GM19351 (cell line): ENCODE results near the gene SLC38A9.

Source experiments
- ATAC-seq: cut with Tn5 transposase; IDR thresholded peaks from one replicate; pipeline ENCODE4 v1.9.1; 2021; ENCODE audit warnings: mild to moderate bottlenecking, moderate library complexity; ENCODE audit not compliant: unreplicated experiment

Gene SLC38A9

DNA sequence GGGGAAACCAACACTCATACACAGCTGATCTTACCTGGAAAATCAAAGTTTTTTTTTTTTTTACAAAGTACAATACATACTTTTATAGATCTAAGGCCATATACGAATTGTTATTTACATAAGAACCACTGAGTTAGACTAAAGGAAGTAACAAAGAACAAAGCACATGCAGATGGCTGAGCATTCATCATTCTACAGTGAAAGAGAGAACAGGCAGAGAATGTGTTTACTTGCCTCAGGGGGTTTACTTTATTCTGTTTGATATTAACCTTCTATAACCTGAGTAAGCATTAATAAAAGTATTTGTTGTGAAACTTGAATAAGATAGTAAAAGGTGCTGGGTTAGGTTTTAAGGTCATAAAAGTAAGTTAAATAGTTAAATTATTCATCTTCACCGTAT, 54.7 kb downstream of the SLC38A9 start:
- no peak for ATAC-seq

DNA sequence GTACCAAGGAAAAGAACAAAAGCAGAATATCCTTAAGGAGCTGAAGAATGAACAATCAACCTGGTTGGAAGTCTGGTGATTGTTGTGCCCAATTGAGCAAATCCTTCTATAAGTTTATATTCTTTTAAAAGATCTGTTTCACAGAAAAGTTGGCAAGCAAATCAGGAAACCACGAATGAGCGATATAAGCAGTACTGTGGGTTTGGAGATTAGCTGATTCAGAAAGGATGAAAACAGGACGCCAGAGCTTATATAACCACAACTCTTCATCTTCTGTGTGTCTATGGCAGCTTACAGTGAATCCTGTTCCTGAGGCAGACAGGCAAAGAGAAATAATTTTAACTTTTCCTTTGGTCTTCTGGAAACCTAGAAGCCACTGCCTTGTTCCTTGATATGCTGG, 61.7 kb downstream of the SLC38A9 start:
- no peak for ATAC-seq

DNA sequence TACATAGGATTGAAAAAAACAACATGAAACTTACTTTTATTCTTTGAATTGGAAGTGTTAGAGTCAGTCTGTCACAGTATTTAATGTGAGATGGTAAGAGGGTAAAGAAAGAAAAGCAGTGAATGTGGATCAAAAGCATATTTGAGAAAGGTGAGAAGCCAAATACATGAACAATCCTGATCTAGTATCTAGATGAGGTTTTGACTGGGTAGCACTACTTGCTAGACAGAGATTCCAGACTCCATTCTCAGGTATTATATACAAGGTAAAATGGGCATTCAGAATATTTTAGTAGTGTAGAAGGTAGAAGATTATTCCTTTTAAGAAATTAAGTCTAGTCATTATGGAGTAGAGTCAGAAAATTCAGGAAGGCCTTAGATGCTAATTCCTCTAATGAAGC, 62.2 kb downstream of the SLC38A9 start:
- ATAC-seq: no peak

DNA sequence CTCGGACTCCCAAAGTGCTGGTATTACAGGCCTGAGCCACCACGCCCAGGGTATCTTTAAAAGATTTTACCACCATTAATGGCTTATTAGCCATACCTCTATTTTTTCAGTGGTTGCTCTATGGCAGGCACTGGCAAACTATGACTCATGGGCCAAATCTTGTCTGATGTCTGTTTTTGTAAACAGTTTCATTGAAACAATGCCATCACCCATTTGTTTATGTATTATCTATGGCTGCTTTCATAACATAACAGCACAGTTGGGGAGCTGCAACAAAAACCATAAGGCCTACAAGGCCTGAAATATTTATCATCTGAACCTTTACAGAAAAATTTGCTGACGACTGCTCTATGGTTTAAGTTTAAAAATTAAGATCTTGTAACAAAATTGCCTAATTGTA, 66.8 kb downstream of the SLC38A9 start:
- ATAC-seq: no peak

DNA sequence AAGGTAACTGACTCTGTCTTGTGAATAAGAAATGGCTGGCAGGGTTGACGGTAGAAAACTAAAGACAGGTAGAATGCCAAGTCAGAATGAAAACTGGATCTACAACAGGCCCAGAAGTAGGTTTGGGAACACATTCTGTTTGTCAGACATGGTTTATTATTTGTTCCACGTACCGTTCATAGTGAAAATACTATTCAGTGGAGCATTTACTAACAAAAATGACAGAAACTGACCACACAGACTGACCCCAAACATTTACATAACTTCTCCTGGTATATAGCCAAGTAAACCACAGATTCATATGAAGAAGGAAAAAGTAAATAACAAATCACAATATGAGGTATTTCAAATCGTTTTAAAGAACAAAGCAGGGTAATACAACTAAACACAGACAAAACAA, 73.7 kb downstream of the SLC38A9 start:
- ATAC-seq: no peak

DNA sequence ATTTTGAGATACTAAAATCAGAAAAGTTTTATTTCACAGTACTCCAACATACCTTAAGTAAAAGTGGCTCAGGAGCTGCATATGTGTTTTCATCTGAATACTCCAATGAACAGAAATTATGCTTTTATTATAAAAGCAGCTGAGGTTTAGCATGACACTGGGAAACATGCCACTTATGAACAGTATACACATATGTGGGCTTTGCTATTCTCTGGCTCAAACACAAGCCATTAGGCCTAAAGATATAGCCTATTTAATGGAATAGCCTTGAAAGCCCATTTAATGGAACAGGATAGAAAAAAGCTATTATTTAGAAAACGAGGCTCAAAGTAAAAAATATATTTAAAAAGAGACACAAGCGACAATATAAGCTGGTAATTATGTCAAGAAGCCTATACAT, 74.1 kb downstream of the SLC38A9 start:
- no peak for ATAC-seq

DNA sequence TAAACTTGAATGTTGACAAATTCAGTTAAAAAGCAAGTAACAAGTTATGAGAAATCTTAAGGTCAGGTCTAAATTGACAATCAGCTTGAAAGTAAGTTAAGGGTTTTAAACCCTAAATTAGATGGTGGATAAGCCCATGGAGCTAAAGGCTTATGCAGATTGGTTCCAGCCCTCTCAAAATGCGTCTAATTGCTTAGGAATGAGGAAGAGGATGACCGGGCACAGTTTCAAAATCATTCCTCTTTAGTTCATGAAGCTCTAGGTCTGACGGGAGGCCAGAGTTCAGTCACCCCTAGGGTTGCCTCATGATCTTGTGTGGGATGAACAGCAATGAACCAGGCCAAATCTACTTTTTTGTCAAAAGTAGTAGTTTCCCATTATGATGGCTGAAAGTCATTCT, 75.4 kb downstream of the SLC38A9 start:
- ATAC-seq: no peak

DNA sequence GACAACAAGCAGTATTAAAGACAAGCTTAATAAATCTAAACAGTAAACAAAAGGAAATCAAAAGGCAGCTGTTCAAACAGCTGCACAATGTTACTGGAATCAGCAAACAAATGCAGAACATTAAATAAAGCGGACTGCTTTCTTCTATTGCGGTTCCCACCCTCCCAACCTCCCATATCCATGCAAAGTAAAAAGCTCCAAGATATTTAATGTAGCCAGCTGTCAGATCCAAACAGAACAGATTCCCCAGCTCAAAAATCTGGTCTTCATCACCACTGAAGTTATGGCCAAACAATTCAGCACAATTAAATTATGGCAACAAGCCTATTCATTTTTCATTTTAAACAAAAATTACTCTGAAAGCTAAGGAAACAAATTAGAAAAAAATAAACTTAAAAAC, 75.9 kb downstream of the SLC38A9 start:
- no peak for ATAC-seq

DNA sequence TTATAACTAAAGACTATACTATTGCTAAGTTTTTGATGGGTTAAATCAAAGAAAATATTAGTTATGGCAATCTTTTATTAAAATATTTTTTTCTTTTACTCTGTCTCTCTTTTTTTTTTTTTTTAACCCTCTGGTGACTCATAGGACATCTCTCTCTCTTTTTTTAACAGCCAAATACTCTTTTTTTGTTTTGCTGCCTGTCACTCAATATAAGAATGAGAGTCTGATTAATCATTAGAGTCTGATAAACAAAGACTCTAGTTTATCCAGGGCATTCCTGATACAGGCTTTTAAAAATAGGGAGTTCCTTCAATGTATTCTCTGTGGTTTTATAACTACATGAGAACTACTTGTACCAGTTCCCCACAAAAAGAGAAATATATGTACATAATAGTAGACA, 77.3 kb downstream of the SLC38A9 start:
- ATAC-seq: no peak

DNA sequence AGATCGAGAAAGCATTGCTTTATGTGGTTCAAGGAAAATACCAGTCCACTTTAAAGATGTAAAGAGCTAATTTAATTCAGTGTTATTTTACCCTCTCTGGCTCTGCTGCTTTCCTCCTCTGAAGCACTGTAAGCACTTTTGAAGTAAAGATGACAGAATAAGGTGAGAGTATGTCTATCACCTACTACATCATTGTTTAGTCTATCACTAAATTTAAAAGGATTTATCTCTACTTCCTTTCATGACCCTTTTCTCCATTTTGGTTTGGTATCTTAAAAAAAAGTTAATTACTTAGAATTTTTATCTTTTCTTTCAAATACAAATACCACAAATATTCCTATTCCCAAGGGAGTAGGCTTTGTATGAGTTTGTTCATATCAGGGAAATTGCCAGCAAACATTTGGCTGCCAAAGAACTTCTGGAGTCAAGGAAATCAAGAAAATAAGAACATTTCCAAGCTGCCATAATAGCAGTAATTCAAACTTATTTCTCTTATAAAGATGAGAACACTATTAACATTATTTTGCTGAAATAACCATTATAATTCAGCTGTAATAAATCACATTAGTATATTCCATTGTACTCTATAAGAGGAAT, 77.8 kb downstream of the SLC38A9 start:
- ATAC-seq: no peak

DNA sequence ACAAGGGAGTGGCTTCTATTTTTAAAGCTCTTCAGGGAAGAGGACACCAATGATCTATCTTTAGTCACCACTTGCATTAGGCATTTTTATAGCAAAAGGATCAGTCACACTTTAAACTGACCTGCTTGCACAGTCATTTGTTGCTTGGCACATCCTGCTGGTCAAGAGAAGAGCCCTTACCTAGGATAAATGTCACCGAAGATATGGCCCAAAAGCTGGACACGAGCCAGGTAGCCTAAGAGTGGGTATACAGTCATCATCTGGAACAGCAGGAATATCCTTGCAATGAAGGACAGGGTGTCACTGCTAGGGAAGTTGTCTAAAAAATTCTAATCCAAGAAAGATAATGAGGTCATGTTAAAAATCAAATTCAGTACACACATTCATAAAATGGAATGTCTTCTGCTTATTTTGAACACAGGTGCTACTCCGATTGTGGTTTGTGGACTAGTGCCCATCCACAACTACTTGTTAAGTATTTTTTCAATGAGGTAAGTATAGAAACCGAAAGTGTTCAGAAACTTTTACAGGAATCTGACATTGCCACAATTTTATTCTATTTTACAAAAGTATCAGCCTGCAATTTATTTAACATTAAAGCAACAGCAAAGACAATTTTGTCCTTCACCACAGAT, 78.4 kb downstream of the SLC38A9 start:
- ATAC-seq: no peak

DNA sequence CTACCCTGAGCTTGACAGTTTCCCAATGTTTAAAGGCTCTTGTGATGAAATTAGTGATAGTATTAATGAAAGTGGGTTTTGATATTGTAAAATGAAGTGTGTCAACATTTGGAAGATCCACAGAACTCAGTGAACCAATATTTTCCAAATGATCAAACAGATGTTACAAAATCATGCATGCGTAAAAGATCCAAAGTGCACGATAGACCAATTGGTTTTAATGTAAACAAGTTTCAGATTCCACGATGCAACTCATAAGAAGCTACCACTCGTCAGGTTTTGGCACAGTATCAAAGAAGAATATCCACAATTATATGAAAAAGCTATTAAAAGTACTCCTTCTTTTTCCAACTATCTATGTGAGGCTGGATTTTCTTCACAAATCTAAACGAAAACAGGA, 82.3 kb downstream of the SLC38A9 start:
- ATAC-seq: no peak

DNA sequence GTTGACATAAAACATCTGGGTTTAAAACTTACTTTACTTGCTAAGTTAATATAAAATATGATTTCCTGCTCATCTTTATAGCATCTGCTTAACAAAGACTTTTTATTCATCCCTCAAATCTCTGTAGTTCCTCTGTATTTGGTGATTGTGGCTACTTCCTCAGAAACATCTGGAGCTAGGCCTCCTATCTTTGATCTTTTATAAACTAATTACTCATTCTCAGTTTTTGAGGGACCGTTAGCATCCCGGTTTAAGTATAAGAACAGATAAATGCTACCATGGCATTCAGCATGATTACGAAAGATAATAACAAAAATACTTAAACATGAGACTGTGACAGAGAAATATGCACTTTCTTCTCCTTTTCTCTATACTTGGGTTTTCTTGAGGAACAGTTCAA, 85.3 kb downstream of the SLC38A9 start:
- ATAC-seq: no peak

DNA sequence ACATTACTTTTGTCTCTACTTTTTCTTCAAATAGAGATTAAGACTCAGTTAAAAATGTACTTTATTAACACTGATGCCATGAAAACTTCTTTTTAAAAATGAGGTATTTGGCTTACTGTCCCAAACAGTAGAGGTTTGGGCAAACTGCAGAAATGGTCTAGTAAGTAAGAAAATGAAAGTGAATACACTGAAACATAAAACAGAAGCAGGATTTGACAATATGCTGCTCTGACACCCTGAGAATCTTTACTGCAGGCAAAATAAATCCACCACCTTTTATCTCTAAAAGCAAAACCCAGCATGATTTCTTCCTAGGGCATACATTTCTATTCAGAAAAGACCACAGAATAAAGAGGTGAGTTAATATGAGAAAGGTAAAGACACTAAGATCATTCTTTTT, 86.2 kb downstream of the SLC38A9 start:
- no peak for ATAC-seq

DNA sequence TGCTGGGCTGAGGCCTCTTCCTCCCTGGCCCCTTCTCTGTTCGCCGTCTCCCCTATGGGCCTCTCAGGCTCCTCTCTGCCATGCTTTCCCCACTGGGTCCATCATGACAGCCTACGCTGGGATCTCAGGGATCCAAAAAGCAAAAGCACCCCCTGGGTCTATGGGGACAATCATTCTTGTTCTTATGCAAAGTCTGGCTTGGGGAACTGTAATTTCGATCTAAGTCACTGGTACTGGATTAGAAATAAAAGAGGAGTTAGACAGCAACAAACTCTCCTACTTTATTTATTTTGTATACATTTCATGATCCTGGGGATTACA, 86.6 kb downstream of the SLC38A9 start:
- ATAC-seq: no peak

DNA sequence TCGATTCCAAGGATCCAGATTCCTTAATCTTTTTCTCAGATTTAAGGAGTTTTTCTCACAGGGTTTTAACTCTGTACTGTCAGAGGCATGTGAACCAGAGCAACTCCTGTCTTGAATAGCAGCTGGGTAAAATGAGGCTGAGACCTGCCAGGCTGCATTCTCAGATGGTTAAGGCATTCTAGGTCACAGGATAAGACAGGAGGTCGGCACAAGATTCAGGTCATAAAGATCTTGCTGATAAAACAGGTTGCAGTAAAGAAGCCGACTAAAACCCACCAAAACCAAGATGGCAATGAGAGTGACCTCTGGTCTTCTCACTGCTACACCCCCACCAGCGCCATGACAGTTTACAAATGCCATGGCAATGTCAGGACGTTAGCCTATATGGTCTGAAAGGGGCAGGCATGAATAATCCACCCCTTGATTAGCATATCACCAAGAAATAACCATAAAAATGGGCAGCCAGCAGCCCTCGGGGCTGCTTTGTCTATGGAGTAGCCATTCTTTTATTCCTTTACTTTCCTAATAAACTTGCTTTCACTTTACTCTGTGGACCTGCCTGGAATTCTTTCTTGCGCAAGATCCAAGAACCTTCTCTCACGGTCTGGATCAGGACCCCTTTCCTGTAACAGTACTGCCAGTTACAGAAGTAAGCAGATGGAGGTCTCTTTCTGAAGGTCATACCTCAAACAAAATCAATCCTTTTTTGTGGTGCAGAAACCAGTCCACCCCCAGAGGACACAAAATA, 87.1 kb downstream of the SLC38A9 start:
- ATAC-seq: no peak

DNA sequence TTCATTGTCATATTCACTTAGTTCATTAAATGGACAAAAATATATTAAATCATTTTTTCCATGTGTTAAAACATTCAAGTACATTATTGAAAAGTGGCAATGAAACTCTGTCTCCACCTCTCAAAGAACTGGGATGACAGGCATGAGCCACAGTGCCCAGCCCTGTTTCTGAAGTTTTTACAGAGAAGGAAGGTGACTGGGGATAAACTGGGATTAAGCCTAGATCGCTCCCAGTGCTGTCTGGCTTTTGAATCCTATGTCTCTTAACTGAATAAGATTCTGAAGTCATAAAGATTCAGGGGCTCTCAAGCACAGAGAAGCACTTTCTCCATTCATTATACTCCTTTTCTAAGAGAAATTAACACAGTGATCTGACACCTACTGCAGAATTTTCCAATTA, 88.3 kb downstream of the SLC38A9 start:
- ATAC-seq: no peak

DNA sequence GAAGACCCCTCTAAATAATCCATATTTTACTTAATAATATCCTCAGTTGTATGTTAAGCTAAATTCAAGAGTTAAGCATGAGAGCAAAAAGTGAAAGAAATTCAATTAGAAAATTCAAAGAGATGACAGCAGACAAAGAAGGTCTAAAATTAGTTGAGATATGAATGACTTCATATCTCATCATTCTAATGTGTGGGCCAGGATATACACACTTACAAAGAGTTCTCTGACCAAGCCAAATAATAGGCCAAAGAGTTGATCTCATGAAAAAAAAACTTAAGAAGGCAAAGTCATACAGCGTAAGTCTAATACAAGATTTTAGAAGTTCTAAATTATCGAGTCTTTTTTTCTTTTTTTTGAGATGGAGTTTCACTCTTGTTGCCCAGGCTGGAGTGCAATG, 89.7 kb downstream of the SLC38A9 start:
- no peak for ATAC-seq

DNA sequence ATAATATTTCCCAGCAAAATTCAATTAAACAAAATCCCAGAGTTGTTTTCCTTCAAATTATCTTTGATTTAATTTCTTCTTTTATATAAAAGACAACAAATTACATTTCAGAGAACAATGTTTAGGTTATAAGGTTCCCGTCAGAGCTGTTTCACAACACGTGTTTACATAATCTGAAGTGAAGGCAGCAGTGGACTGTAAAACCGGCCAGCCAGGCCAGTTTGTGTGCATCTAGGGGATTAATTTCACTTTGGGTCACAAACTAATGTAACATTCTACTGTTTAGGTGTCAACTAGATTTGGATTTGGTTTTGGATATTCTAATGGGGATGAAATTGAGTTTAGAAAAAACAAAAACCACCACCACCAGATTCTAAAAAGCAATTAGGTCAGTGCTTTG, 90.9 kb downstream of the SLC38A9 start:
- no peak for ATAC-seq

DNA sequence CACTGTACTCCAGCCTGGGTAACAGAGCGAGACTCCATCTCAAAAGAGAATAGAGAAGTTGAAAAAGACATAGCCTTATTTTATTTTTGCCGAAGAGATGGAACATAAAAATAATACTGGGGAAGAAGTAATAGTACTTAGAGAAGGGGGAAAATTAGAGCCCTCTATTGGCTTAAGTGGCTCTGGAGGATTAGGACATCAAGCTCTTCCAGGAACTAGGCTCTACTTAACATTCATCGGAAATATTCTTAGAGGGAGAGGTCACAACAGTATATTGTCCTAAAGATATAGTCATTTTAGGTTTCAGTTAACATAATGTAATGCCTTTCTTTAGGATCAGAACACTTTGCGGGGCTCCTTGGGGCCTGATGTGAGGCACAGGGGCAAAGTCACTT, 91.4 kb downstream of the SLC38A9 start:
- no peak for ATAC-seq

DNA sequence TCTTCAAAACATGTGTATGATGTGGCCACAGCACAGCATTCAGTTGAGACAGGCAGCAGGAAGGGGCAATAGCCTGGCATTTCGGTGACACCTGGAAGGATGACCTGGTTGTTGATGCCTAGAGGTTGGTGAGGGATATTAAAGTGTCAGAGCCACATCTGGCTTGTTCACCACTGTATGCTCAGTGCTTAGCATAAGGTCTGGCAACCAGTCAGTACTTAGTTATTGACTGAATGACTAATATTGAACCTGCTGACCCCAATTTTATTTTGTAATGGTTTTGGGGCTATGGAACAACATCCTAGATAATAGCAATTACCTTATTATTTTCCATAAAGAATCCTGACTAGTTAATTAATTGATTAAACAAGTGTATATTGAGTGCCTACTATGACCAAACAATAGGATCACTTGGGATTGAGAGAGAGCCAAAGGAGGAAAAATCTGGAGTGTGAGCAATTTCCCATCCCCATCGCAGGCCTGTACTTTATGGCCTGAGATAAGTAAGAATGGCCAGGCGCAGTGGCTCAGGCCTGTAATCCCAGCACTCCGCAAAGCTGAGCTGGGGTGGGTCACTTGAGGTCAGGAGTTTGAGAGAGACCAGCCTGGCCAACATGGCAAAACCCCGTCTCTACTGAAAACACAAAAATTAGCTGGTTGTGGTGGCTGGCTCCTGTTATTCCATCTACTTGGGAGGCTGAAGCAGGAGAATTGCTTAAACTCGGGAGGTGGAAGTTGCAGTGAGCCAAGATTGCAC, 91.9 kb downstream of the SLC38A9 start:
- ATAC-seq: no peak

DNA sequence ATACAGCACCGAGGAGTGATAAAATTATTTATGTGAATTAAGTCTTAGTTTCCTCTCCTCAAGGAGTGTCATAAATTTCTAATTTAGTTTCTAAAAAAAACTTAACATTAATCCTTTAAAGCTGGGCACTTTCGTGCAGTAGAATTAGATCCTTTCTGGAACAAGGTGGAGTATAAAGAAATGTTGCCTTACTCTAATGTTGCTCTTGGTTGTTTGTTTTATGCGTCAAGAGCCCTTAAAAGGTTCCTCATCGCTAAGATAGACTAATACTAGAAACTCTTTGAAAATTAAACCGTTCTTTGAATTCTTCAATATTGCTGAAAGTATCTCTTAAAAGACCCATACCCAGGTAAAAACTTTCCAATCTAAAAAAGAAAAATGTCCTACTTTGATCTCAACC, 93.8 kb downstream of the SLC38A9 start:
- ATAC-seq: no peak
